HepG2 (cell line): ENCODE data around the gene HSPB7.

Source experiments
- ATF7-NPFF ChIP-seq: sonication (generic); formaldehyde crosslinking; IDR thresholded peaks from 2 replicates; pipeline ENCODE4 v1.8.1; 2023; ENCODE audit warnings: mild to moderate bottlenecking, low read depth, missing genetic modification reagents, moderate library complexity
- PAF1 ChIP-seq: IDR thresholded peaks from 2 replicates; pipeline ENCODE4 v1.6.1; 2016; ENCODE audit warnings: missing genetic modification reagents, missing compliant biosample characterization
- POLR2A ChIP-seq, 2 experiments: IDR thresholded peaks; 2 replicates each; pipeline ENCODE4 v1.6.1; 2011; ENCODE audit warnings: low read depth in 2 of 2, low read length in 2 of 2, mild to moderate bottlenecking in 1 of 2, moderate library complexity in 1 of 2; ENCODE audit not compliant: insufficient read depth in 1 of 2
- ZNF253 ChIP-seq: sonication (generic); formaldehyde crosslinking; IDR thresholded peaks from 2 replicates; pipeline ENCODE4 v1.8.0; 2022; ENCODE audit warnings: mild to moderate bottlenecking, missing genetic modification reagents, borderline replicate concordance
- TF ChIP-seq, protein P1 (sequence below): sonication (generic); formaldehyde crosslinking; IDR thresholded peaks from 2 replicates; pipeline ENCODE4 v1.4.0; 2020; ENCODE audit warnings: missing genetic modification reagents
- TF ChIP-seq, protein P2 (sequence below): sonication (generic); formaldehyde crosslinking; IDR thresholded peaks from 2 replicates; pipeline ENCODE4 v1.4.0; 2020; ENCODE audit warnings: missing genetic modification reagents
- TF ChIP-seq, protein P3 (sequence below): sonication (generic); formaldehyde crosslinking; IDR thresholded peaks from 2 replicates; pipeline ENCODE4 v1.5.0; 2020; ENCODE audit warnings: mild to moderate bottlenecking, missing genetic modification reagents, moderate library complexity
- TF ChIP-seq, protein P4 (sequence below): IDR thresholded peaks from 2 replicates; pipeline ENCODE4 v1.6.1; 2012; ENCODE audit warnings: inconsistent platforms

DNA sequence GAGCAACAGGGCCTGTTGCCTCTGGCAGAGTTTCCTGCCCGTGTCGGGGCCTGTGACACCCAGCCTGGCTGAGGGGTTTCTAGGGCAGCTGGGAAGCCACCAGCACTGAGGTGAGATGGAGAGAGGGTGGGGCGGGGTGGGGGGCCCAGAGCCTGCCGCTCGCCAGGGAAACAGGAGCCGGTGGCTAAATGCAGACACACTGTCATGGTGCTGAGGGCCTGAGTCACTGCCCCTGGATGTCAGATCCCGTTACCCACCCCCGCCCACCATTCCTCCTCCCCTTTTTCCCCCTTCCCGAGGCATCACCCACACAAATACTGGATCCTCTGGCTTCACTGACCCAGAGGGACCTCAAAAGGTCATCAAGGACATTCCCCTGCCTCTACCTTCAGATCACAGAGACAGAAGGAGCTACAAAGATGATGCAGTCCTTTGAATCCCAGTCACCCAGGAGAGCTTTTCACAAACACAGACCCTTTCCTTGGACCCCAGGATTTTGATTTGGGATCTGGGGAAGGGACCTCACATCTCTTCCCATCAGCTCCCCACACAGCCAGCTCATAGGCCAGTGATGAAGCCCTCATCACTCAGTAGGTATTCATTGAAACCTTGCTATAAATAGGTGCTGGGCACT, 1.9 kb upstream of the HSPB7 start:
- TF ChIP-seq, protein P1, sequence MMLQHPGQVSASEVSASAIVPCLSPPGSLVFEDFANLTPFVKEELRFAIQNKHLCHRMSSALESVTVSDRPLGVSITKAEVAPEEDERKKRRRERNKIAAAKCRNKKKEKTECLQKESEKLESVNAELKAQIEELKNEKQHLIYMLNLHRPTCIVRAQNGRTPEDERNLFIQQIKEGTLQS (CRISPR knock-in tag), result no peak
- TF ChIP-seq PAF1 (CRISPR knock-in tag), result no peak
- TF ChIP-seq ZNF253 (CRISPR knock-in tag), result no peak
- TF ChIP-seq, protein P2, sequence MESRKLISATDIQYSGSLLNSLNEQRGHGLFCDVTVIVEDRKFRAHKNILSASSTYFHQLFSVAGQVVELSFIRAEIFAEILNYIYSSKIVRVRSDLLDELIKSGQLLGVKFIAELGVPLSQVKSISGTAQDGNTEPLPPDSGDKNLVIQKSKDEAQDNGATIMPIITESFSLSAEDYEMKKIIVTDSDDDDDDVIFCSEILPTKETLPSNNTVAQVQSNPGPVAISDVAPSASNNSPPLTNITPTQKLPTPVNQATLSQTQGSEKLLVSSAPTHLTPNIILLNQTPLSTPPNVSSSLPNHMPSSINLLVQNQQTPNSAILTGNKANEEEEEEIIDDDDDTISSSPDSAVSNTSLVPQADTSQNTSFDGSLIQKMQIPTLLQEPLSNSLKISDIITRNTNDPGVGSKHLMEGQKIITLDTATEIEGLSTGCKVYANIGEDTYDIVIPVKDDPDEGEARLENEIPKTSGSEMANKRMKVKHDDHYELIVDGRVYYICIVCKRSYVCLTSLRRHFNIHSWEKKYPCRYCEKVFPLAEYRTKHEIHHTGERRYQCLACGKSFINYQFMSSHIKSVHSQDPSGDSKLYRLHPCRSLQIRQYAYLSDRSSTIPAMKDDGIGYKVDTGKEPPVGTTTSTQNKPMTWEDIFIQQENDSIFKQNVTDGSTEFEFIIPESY (CRISPR knock-in tag), result no peak
- TF ChIP-seq, protein P3, sequence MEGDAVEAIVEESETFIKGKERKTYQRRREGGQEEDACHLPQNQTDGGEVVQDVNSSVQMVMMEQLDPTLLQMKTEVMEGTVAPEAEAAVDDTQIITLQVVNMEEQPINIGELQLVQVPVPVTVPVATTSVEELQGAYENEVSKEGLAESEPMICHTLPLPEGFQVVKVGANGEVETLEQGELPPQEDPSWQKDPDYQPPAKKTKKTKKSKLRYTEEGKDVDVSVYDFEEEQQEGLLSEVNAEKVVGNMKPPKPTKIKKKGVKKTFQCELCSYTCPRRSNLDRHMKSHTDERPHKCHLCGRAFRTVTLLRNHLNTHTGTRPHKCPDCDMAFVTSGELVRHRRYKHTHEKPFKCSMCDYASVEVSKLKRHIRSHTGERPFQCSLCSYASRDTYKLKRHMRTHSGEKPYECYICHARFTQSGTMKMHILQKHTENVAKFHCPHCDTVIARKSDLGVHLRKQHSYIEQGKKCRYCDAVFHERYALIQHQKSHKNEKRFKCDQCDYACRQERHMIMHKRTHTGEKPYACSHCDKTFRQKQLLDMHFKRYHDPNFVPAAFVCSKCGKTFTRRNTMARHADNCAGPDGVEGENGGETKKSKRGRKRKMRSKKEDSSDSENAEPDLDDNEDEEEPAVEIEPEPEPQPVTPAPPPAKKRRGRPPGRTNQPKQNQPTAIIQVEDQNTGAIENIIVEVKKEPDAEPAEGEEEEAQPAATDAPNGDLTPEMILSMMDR (CRISPR knock-in tag), result no peak
- TF ChIP-seq, protein P4, sequence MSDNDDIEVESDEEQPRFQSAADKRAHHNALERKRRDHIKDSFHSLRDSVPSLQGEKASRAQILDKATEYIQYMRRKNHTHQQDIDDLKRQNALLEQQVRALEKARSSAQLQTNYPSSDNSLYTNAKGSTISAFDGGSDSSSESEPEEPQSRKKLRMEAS, result no peak
- no peak for TF ChIP-seq POLR2A (IDR thresholded peaks at IDR 0.05; ENCODE audit: insufficient read depth in 1 of 2, low read depth in 2 of 2, low read length in 2 of 2)
- TF ChIP-seq ATF7-NPFF (CRISPR knock-in tag), result no peak
